ENCODE data around the gene ATF4.

ATF4 gene

GRCh38 chr22:39562839-39563489 lies 42.6 kb downstream of the ATF4 start:
- H3K36me3 ChIP-seq (ENCODE audit: insufficient read depth, low read length) = no peaks in the 10 kb centered on the region
- no peak overlapping the region for H2AFZ ChIP-seq (ENCODE audit: low read length, unreplicated experiment)
- H3K4me1 ChIP-seq (ENCODE audit: control insufficient read depth, insufficient read depth, low read length, unreplicated experiment) = no peaks in the 10 kb centered on the region
- no peak overlapping the region for H3K4me3 ChIP-seq (ENCODE audit: low read depth, low read length)
- H3K79me2 ChIP-seq (ENCODE audit: control insufficient read depth, insufficient read depth, low read length, unreplicated experiment) = no peaks in the 10 kb centered on the region
- H3K27me3 ChIP-seq (ENCODE audit: insufficient read depth, low read length) = peaks cover 18% of the 10 kb centered on the region
- no peak overlapping the region for H3K27ac ChIP-seq (ENCODE audit: low read depth, low read length)

GRCh38 chr22:39563571-39564428 lies 43.4 kb downstream of the ATF4 start:
- H3K27ac ChIP-seq (ENCODE audit: low read depth, low read length) = no peak overlapping the region
- H2AFZ ChIP-seq (ENCODE audit: low read length, unreplicated experiment) = no peak overlapping the region
- no peak overlapping the region for H3K4me3 ChIP-seq (ENCODE audit: low read depth, low read length)
- peaks cover 11% of the 10 kb centered on the region for H3K27me3 ChIP-seq (ENCODE audit: insufficient read depth, low read length)
- H3K79me2 ChIP-seq (ENCODE audit: control insufficient read depth, insufficient read depth, low read length, unreplicated experiment) = no peaks in the 10 kb centered on the region
- H3K36me3 ChIP-seq (ENCODE audit: insufficient read depth, low read length) = no peaks in the 10 kb centered on the region
- H3K4me1 ChIP-seq (ENCODE audit: control insufficient read depth, insufficient read depth, low read length, unreplicated experiment) = no peaks in the 10 kb centered on the region

DNA sequence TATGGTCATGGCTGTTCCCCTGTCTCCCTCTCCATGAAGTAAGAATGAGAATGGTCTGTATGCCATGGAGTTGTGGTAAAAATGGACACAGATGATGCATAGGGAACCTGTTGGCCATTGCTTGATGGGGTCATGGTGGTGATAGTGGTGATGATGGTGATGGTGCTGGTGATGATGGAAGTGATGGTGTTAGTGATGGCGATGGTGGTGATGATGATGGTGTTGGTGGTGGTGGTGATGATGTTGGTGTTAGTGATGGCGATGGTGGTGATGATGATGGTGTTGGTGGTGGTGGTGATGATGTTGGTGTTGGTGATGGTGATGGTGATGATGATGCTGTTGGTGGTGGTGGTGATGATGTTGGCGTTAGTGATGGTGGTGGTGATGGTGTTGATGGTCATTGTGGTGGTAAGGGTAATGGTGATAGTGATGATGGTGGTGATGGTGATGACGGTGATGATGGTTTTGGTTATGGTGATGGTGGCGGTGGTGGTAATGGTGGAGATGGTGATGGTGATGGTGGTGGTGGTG lies 45.1 kb downstream of the ATF4 start:
- H3K4me3 ChIP-seq (ENCODE audit: low read depth, low read length) = no peak overlapping the region
- no peaks in the 10 kb centered on the region for H3K36me3 ChIP-seq (ENCODE audit: insufficient read depth, low read length)
- peaks cover 7% of the 10 kb centered on the region for H3K27me3 ChIP-seq (ENCODE audit: insufficient read depth, low read length)
- H3K27ac ChIP-seq (ENCODE audit: low read depth, low read length) = no peak overlapping the region
- no peak overlapping the region for H2AFZ ChIP-seq (ENCODE audit: low read length, unreplicated experiment)
- H3K79me2 ChIP-seq (ENCODE audit: control insufficient read depth, insufficient read depth, low read length, unreplicated experiment) = no peaks in the 10 kb centered on the region
- H3K4me1 ChIP-seq (ENCODE audit: control insufficient read depth, insufficient read depth, low read length, unreplicated experiment) = no peaks in the 10 kb centered on the region

DNA sequence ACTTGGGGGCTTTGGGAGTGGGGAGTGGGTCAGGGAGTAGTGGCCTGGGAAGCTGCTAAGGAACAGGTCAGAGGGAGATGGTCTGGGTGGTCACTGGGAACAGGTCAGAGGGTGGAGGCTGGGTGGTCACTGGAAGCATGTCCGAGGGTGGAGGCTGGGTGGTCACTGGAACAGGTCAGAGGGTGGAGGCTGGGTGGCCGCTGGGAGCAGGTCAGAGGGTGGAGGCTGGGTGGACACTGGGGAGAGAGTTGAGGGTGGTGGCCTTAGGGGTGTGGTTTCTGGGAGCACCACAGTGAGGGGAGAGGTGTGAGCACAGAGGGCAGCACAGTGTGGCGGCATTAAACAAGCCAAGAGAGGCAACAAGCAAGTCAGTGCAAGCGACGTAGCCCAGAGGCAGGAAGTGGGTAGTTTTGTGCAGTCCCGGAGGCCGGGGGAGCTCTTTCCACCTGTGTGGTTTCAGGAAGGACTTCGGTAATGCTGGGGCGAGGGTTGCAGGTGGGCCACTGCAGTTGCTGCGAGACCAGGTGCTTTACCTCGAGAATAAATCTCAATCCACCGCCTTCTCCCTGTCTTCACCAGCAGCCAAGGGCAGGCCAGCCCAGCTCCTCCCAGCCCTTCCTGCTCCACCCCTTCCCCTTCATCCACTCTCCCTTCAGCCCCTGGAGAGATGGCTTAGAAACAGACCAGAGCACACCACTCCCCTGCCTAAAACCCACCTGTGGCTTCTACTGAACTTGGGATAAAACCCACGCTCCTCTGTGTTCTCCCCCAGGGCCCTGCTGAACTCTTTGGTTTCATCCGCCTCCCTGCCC lies 47.0 kb downstream of the ATF4 start:
- H3K36me3 ChIP-seq (ENCODE audit: insufficient read depth, low read length) = no peaks in the 10 kb centered on the region
- H3K4me1 ChIP-seq (ENCODE audit: control insufficient read depth, insufficient read depth, low read length, unreplicated experiment) = no peaks in the 10 kb centered on the region
- no peak overlapping the region for H3K4me3 ChIP-seq (ENCODE audit: low read depth, low read length)
- H3K79me2 ChIP-seq (ENCODE audit: control insufficient read depth, insufficient read depth, low read length, unreplicated experiment) = no peaks in the 10 kb centered on the region
- no peaks in the 10 kb centered on the region for H3K27me3 ChIP-seq (ENCODE audit: insufficient read depth, low read length)
- no peak overlapping the region for H3K27ac ChIP-seq (ENCODE audit: low read depth, low read length)
- H2AFZ ChIP-seq (ENCODE audit: low read length, unreplicated experiment) = no peak overlapping the region

DNA sequence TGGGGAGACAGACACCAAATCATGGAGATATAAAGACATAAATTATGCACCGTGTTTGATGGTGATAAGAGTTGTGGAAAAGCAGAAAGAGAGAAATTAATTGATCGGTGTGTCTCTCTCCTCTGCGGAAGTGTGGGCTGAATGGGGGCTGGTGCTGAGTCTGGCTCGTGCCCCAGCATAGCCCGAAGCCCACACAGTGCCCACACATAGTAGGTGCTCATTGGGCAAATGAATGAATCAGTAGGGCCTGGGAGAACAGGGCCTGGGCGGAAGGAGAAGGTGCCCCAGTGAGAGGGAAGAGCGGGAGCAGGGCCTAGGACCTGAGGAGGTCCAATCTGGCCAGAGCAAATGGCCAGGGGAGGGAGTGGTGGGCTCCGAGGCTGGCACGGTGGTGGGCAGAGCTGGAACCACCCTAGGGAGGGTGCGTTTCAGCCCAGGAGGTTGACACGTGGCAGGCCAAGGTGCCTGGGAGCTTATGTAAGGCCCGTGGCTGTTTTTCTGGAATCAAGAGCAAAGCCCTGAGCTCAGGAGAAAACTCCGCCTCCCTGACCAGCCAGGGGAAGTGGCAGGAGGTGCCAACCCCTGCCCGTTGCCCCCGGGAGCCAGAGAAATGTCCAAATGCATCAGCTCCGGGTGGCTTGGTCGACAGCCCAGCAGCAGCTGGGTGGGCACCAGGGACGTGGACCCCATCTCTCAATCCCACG lies 48.1 kb downstream of the ATF4 start:
- Histone ChIP-seq H3K27me3 (ENCODE audit: insufficient read depth, low read length) (no peaks in the 10 kb centered on the region), H3K79me2 (ENCODE audit: control insufficient read depth, insufficient read depth, low read length, unreplicated experiment) (no peaks in the 10 kb centered on the region), H3K4me3 (ENCODE audit: low read depth, low read length) (no peak overlapping the region), H3K36me3 (ENCODE audit: insufficient read depth, low read length) (no peaks in the 10 kb centered on the region), H3K27ac (ENCODE audit: low read depth, low read length) (no peak overlapping the region), H2AFZ (ENCODE audit: low read length, unreplicated experiment) (no peak overlapping the region), H3K4me1 (ENCODE audit: control insufficient read depth, insufficient read depth, low read length, unreplicated experiment) (no peaks in the 10 kb centered on the region)

GRCh38 chr22:39569066-39569465 lies 48.7 kb downstream of the ATF4 start:
- no peak overlapping the region for H2AFZ ChIP-seq (ENCODE audit: low read length, unreplicated experiment)
- H3K4me1 ChIP-seq (ENCODE audit: control insufficient read depth, insufficient read depth, low read length, unreplicated experiment) = no peaks in the 10 kb centered on the region
- no peaks in the 10 kb centered on the region for H3K36me3 ChIP-seq (ENCODE audit: insufficient read depth, low read length)
- H3K27ac ChIP-seq (ENCODE audit: low read depth, low read length) = no peak overlapping the region
- H3K4me3 ChIP-seq (ENCODE audit: low read depth, low read length) = no peak overlapping the region
- no peaks in the 10 kb centered on the region for H3K27me3 ChIP-seq (ENCODE audit: insufficient read depth, low read length)
- no peaks in the 10 kb centered on the region for H3K79me2 ChIP-seq (ENCODE audit: control insufficient read depth, insufficient read depth, low read length, unreplicated experiment)

- Histone ChIP-seq H3K4me1 (ENCODE audit: control insufficient read depth, insufficient read depth, low read length, unreplicated experiment) (peaks cover 8% of the 10 kb centered on the region), H2AFZ (ENCODE audit: low read length, unreplicated experiment) (no peak overlapping the region), H3K36me3 (ENCODE audit: insufficient read depth, low read length) (no peaks in the 10 kb centered on the region), H3K27me3 (ENCODE audit: insufficient read depth, low read length) (no peaks in the 10 kb centered on the region), H3K27ac (ENCODE audit: low read depth, low read length) (no peak overlapping the region), H3K4me3 (ENCODE audit: low read depth, low read length) (no peak overlapping the region), H3K79me2 (ENCODE audit: control insufficient read depth, insufficient read depth, low read length, unreplicated experiment) (no peaks in the 10 kb centered on the region)
These were observed 49.9 kb downstream of the ATF4 start for GRCh38 chr22:39570226-39570625.

DNA sequence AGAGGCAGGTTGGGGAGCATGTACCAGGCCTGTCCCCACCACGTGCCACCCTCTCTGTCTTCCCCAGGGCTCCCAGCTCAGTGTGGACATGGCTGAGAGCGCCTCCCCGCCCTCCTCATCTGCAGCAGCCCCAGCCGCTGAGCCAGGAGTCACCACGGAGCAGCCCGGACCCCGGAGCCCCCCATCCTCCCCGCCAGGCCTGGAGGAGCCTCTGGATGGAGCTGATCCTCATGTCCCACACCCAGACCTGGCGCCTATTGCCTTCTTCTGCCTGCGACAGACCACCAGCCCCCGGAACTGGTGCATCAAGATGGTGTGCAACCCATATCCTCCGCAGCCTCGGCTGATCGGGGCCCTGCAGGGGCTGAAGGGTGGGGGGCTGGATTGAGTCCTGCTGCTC lies 50.3 kb downstream of the ATF4 start, which contains the start of gene CACNA1I:
Gene CACNA1I, plus strand, starts transcription at position 89 of the 400 bp plus-strand sequence. Its CDS starts 0 bp downstream, at position 89.
- Histone ChIP-seq H3K4me1 (ENCODE audit: control insufficient read depth, insufficient read depth, low read length, unreplicated experiment) (peaks cover 9% of the 10 kb centered on the region), H3K4me3 (ENCODE audit: low read depth, low read length) (no peak within 1 kb of the TSS), H3K27me3 (ENCODE audit: insufficient read depth, low read length) (no peaks in the 10 kb centered on the region), H3K36me3 (ENCODE audit: insufficient read depth, low read length) (no peaks in the 10 kb centered on the region), H3K27ac (ENCODE audit: low read depth, low read length) (no peak within 1 kb of the TSS), H3K79me2 (ENCODE audit: control insufficient read depth, insufficient read depth, low read length, unreplicated experiment) (no peaks in the 10 kb centered on the region), H2AFZ (ENCODE audit: low read length, unreplicated experiment) (no peak within 1 kb of the TSS)

DNA sequence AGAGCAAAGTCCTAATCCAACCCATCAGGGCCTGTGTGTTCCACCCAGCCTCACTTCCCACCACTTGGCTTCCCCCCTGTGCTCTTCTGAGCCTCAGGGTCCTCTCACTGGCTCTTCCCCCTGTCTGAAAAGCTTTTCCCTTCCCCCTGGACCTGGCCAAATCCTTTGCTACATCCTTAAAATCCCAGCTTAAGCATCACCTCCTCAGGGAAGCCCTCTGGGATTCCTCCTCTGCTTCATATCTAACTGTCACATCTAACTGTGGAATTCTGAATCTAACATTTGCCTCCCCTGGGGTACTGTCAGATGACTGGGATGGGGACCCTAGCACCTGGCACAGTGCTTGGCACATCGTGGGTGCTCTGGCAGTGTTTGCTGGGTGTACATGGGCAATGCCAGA lies 51.2 kb downstream of the ATF4 start:
- Histone ChIP-seq H3K27me3 (ENCODE audit: insufficient read depth, low read length) (no peaks in the 10 kb centered on the region), H3K4me3 (ENCODE audit: low read depth, low read length) (no peak overlapping the region), H3K36me3 (ENCODE audit: insufficient read depth, low read length) (no peaks in the 10 kb centered on the region), H3K27ac (ENCODE audit: low read depth, low read length) (no peak overlapping the region), H3K4me1 (ENCODE audit: control insufficient read depth, insufficient read depth, low read length, unreplicated experiment) (peaks cover 9% of the 10 kb centered on the region), H2AFZ (ENCODE audit: low read length, unreplicated experiment) (no peak overlapping the region), H3K79me2 (ENCODE audit: control insufficient read depth, insufficient read depth, low read length, unreplicated experiment) (no peaks in the 10 kb centered on the region)
